HG02981 (cell line): ENCODE results near the gene GPR180.

Experiments used
- ATAC-seq: cut with Tn5 transposase; IDR thresholded peaks from one replicate; pipeline ENCODE4 v1.9.1; 2021; ENCODE audit warnings: mild to moderate bottlenecking, moderate library complexity; ENCODE audit not compliant: unreplicated experiment

The GPR180 gene

GRCh38 chr13:94640721-94641120 is 39.1 kb downstream of the GPR180 start:
- ATAC-seq = no peak

GRCh38 chr13:94641409-94641941 is 39.8 kb downstream of the GPR180 start:
- ATAC-seq = no peak

- no peak for ATAC-seq
Measured at GRCh38 chr13:94646904-94647303, 45.2 kb downstream of the GPR180 start.

- ATAC-seq = no peak
Measured at GRCh38 chr13:94656176-94656575, 54.5 kb downstream of the GPR180 start.

GRCh38 chr13:94656766-94657165 is 55.1 kb downstream of the GPR180 start:
- peak; percentile 67 for ATAC-seq

GRCh38 chr13:94657167-94657566 is 55.5 kb downstream of the GPR180 start:
- no peak for ATAC-seq

GRCh38 chr13:94658926-94659597 is 57.4 kb downstream of the GPR180 start:
- ATAC-seq = no peak

GRCh38 chr13:94659598-94659946 is 57.9 kb downstream of the GPR180 start:
- no peak for ATAC-seq

GRCh38 chr13:94660695-94661326 is 59.2 kb downstream of the GPR180 start:
- ATAC-seq = no peak

- no peak for ATAC-seq
Measured at GRCh38 chr13:94661406-94661805, 59.7 kb downstream of the GPR180 start.

GRCh38 chr13:94662274-94662945 is 60.8 kb downstream of the GPR180 start:
- no peak for ATAC-seq

GRCh38 chr13:94664889-94665288 is 63.2 kb downstream of the GPR180 start:
- no peak for ATAC-seq

- ATAC-seq = no peak
Measured at GRCh38 chr13:94666065-94666464, 64.4 kb downstream of the GPR180 start.

- no peak for ATAC-seq
Measured at GRCh38 chr13:94667190-94667589, 65.5 kb downstream of the GPR180 start.

- no peak for ATAC-seq
Measured at GRCh38 chr13:94672400-94672799, 70.7 kb downstream of the GPR180 start.

- ATAC-seq = no peak
Measured at GRCh38 chr13:94673851-94674250, 72.2 kb downstream of the GPR180 start.

- ATAC-seq = peak; percentile 72
Measured at GRCh38 chr13:94674609-94675348, 73.1 kb downstream of the GPR180 start.

- no peak for ATAC-seq
Measured at GRCh38 chr13:94677799-94678198, 76.1 kb downstream of the GPR180 start.

GRCh38 chr13:94678845-94679244 is 77.2 kb downstream of the GPR180 start:
- no peak for ATAC-seq

GRCh38 chr13:94679614-94680013 is 78.0 kb downstream of the GPR180 start:
- no peak for ATAC-seq

GRCh38 chr13:94682229-94682628 is 80.6 kb downstream of the GPR180 start:
- ATAC-seq = no peak
